GM10847 (cell line): Measurements from ENCODE around the gene ACTL9.

Experiments
- POLR2A ChIP-seq: IDR thresholded peaks from 2 replicates; pipeline ENCODE4 v1.6.1; 2011; ENCODE audit not compliant: insufficient read length; ENCODE audit errors: extremely low read depth

The ACTL9 gene, protein sequence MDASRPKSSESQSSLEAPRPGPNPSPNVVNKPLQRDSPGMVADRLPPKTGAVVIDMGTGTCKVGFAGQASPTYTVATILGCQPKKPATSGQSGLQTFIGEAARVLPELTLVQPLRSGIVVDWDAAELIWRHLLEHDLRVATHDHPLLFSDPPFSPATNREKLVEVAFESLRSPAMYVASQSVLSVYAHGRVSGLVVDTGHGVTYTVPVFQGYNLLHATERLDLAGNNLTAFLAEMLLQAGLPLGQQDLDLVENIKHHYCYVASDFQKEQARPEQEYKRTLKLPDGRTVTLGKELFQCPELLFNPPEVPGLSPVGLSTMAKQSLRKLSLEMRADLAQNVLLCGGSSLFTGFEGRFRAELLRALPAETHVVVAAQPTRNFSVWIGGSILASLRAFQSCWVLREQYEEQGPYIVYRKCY

GRCh38 chr19:8698433-8699063 is at the start of gene ACTL9:
TSS of gene ACTL9 (minus strand) at chr19:8698795. CDS start at chr19:8698701, 94 bp downstream.
- no peak for TF ChIP-seq POLR2A

- TF ChIP-seq POLR2A, result no peak
These were observed 39.8 kb upstream of the ACTL9 start for GRCh38 chr19:8738377-8738776.

DNA sequence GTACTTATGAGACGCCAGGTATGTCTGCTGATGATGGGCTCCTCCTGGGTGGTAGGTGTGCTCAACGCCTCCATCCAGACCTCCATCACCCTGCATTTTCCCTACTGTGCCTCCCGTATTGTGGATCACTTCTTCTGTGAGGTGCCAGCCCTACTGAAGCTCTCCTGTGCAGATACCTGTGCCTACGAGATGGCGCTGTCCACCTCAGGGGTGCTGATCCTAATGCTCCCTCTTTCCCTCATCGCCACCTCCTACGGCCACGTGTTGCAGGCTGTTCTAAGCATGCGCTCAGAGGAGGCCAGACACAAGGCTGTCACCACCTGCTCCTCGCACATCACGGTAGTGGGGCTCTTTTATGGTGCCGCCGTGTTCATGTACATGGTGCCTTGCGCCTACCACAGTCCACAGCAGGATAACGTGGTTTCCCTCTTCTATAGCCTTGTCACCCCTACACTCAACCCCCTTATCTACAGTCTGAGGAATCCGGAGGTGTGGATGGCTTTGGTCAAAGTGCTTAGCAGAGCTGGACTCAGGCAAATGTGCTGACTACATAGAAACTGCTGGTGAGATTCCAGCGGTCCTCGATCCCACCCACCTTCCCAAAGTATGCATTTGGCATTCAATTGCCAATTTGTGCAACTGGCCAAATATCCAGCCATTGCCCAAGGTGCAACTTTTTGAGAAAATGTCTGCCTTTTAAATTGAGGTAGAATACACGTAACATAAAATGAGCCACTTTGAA is 33.0 kb upstream of the ACTL9 start:
- TF ChIP-seq POLR2A, result no peak

DNA sequence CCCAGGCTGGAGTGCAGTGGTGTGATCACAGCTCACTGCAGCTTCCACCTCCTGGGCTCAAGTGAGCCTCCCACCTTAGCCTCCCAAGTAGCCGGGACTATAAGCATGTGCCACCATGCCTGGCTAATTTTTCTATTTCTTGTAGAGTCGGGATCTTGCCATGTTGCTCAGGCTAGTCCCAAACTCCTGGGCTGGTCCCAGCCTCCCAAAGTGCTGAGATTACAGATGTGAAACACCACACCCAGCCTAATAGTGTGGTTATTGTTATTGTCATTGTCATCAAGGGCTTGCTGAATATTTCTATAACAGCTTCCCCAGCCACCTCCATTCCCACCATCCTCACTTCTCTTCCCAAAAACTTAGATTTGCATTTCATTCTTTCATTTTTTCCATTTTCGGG is 25.7 kb upstream of the ACTL9 start:
- no peak for TF ChIP-seq POLR2A

- no peak for TF ChIP-seq POLR2A
These were observed 23.4 kb upstream of the ACTL9 start for GRCh38 chr19:8722032-8722431.

DNA sequence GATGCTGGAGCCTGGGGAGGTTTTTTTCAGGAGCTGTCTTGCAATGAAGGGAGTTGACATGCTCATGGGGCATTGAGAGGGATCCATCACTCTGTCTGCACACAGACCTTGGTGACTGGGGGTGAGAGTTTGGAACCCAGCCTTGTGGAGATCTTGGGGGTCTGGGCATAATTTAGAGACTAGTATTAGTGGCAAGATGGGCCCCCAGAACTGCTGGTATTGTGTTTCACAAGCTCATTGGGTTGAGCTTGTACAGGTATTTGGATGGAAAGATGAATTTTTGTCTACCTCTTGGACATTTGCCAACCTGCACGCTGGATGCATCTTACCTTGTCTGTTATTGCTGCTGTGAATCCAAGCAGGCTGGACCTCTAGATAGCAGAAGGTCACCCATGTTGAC is 22.7 kb upstream of the ACTL9 start, which contains the start of gene OR2Z1:
Gene OR2Z1 (plus strand): TSS at position 301 of the 400 bp plus-strand sequence. CDS start 9,395 bp downstream, outside the sequence.
- TF ChIP-seq POLR2A, result no peak

- no peak for TF ChIP-seq POLR2A
These were observed 7.1 kb upstream of the ACTL9 start for GRCh38 chr19:8705742-8706141.

GRCh38 chr19:8703223-8703622 is 4.6 kb upstream of the ACTL9 start:
- no peak for TF ChIP-seq POLR2A

DNA sequence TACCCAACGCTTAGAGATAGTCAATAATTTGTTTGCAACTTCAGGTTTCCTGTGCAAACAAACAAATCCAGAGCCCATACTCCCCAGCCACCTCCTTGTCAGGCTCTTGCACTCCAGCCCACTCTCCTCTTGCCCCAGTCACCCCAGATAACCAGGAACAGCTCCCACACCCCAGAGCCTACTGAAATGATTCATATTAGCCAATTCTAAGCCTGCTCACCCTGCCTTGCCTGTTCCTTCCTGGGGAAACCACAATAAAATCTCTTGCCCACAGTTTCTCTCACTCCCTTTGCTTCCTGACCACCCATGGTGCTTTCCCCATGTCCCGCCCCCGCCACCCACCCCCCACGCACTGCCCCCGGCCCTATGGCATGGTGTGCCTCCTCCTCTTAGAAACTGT is 3.8 kb upstream of the ACTL9 start:
- no peak for TF ChIP-seq POLR2A

GRCh38 chr19:8700956-8701355 is 2.4 kb upstream of the ACTL9 start:
- TF ChIP-seq POLR2A, result no peak

- TF ChIP-seq POLR2A, result no peak
These were observed 1.3 kb upstream of the ACTL9 start for GRCh38 chr19:8699908-8700307.

GRCh38 chr19:8697671-8698432 is 743 bp downstream of the ACTL9 start:
- no peak for TF ChIP-seq POLR2A

- no peak for TF ChIP-seq POLR2A
These were observed 1.6 kb downstream of the ACTL9 start for GRCh38 chr19:8696993-8697392.

- TF ChIP-seq POLR2A, result no peak
These were observed 2.7 kb downstream of the ACTL9 start for GRCh38 chr19:8695911-8696310.

GRCh38 chr19:8695501-8695900 is 3.1 kb downstream of the ACTL9 start:
- no peak for TF ChIP-seq POLR2A
